GM21576 (cell line): ENCODE results near the gene MIS18BP1.
"Not testable (repeated sequence)": the region's sequence is repeated elsewhere in the genome, so short reads cannot be mapped to it uniquely, and the experiment has no call there.

Source experiments
- ATAC-seq: cut with Tn5 transposase; IDR thresholded peaks from one replicate; pipeline ENCODE4 v1.9.1; 2021; ENCODE audit warnings: mild to moderate bottlenecking, moderate library complexity; ENCODE audit not compliant: unreplicated experiment

Gene MIS18BP1

DNA sequence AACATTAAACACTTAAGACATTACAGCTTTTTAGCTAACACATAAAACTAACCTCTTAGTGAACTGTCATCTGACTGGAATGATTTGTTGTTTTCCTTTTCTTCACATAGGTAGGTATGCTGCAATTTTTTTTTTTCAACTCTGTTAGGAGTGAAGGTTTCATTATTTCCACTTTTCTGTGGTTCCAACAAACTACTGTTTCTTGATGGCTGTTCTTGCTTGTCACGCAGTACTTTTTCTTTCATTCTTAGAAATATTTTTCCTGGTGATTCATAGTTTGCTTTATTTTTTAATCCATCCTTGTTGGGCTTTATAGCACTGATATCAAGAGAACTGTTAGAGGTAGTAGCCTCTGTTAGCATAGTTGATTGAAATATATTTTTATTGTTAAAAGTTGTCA lies 6.3 kb downstream of the MIS18BP1 start:
- no peak for ATAC-seq

DNA sequence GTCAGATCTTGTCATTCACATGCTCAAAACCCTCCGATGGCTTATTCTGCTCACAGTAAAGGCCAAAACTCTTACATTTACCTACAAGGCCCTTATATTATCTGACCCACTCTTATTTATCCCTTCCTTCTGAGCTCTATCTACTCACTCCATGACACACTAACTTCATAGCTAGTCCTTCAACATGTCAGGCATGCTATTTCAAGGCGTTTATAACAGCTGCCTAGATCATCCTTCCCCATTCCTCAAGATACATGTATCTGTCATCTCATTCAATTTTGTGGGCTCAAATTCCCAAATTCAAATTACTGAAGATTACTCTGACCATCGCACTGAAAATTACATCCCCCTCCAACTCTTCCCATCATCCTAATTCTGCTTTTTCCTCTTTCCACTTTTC lies 6.9 kb downstream of the MIS18BP1 start:
- ATAC-seq = no peak

DNA sequence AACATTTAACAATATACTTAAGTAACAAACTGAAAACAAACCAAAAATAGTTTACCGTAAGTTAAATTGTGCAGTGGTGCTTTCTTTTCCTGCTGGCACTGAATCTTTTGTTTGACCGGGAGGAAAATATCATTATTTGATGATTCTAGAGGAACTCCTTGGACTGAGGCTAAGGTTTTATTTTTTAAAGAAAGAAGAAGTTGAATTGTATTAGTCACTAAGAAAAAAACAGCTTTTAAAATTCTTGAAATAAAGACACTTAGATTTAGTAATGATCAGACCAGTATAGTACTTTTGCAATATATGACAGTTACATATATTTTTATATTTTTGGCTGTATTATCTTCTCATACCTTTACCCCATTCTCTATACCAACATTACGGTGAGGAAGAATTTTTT lies 10.3 kb downstream of the MIS18BP1 start:
- no peak for ATAC-seq

GRCh38 chr14:45238988-45239387 lies 14.0 kb downstream of the MIS18BP1 start:
- no peak for ATAC-seq

DNA sequence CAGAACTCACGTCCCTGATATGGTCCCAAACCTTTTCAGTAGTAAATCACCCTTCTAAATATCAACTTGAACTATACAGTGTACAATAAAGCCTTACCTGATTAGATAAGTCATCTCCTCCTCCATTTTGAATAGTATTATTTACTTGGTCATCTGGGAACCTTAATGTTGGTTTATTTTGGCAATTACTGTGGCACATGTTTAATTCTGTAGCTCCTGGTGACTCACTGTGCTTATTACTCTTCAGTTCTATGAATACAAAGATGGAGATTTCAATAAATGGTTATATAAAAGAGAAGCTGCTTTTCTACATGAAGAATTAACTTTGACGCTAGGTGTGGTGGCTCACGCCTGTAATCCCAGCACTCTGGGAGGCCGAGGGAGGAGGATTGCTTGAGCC lies 25.4 kb downstream of the MIS18BP1 start:
- ATAC-seq = no peak

DNA sequence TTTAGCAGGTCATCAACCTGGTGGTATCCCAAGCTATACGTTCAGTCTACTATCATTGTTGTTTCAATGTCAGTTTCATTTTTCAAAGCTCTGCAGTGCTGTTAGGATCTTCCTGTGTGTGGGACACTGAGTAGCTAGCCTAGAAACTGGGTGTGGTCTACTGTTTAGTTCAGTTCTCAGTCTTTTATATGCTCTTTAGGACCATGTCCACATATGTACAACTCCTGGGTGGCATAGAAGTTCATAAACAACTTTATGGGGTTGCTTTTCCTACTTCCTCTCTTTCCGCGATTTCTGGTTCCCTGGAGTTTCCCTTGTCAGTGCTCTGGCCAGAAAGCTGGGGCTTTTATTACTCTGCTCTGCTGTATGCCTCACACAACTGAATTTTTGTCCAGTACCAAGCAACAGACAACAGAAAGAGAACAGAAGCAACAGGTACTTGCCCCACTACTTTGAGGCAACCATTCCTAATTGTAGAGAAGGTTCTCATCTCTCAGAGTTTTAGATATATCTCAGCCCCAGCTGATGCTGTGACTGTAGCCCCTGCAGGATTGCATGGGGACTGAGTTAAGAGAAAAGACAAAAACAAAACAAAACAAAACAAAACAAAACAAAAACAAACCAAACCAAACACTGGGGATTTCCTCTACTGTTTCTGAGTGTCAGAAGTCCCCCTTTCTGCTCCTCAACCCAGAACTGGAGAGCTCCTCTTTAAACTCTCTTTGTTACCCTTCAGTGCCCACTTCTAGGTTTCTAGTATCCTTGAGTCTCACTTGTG lies 30.3 kb downstream of the MIS18BP1 start:
- ATAC-seq = no peak

- not testable (repeated sequence) for ATAC-seq
These were observed 38.7 kb downstream of the MIS18BP1 start for GRCh38 chr14:45214341-45214740.

DNA sequence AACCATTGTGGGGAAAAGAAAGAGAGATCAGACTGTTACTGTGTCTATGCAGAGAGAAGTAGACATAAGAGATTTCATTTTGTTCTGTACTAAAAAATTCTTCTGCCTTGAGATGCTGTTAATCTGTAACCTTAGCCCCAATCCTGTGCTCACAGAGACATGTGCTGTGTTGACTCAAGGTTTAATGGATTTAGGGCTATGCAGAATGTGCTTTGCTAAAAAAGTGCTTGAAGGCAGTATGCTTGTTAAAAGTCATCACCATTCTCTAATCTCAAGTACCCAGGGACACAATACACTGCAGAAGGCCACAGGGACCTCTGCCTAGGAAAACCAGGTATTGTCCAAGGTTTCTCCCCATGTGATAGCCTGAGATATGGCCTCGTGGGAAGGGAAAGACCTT lies 39.3 kb downstream of the MIS18BP1 start:
- ATAC-seq = not testable (repeated sequence)

DNA sequence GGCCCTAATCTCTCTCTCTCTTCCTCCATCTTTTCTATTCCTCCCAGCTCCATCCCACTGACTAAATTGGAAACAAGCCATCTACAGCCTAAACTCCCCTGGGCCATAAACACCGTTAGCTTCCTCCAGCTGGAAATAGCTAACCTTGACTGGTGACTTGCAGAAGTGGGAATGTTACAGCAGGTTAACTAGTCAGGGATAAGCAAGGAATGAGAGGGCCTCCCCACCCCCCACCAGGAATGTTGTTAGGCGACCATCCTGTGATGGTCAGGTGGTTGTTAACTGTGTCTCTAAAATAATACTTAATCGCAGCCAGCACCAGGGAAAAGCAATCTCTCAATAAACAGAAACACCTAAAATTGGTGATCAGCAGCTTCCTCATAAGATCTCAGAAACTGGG lies 40.8 kb downstream of the MIS18BP1 start:
- ATAC-seq = no peak

- ATAC-seq = no peak
These were observed 41.7 kb downstream of the MIS18BP1 start for GRCh38 chr14:45211295-45211694.

- no peak for ATAC-seq
These were observed 42.8 kb downstream of the MIS18BP1 start for GRCh38 chr14:45210159-45210558.

DNA sequence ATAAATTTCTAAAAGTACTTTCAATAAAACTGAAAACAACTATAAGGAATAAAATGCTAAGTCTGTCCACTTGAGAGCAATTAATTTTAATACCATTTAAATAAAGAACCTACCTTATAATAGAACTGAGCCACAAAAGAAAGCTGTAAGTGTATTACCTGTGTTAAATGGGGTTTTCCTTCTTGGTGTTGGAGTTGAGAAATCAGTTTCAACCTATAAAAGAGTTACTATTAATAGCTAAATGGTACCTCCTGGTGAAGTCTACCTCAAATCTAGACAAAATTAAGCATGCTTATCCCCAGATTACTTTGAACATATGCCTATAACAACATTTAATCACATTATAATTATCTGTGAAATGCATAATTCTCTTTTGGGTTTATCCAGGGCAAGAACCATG lies 48.8 kb downstream of the MIS18BP1 start:
- no peak for ATAC-seq

DNA sequence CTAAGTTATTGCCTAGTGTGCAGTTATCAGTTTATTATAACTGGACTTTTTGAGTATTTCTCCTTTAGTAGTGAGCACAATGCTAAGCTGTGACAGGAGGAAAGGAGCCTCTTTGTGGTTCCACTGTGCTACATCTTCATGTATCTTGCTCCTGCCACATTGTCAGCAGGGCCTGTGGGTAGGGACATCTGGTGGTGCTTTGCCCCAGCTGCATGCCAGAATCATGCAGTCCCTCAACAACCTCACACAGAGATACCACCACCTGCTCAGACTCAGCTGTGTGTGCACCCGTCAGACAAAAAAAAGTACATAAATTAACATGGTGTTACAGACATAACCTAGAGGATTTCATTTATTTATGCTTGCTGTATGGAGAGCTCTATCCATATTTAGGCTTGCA lies 51.1 kb downstream of the MIS18BP1 start:
- ATAC-seq = peak; percentile 87

DNA sequence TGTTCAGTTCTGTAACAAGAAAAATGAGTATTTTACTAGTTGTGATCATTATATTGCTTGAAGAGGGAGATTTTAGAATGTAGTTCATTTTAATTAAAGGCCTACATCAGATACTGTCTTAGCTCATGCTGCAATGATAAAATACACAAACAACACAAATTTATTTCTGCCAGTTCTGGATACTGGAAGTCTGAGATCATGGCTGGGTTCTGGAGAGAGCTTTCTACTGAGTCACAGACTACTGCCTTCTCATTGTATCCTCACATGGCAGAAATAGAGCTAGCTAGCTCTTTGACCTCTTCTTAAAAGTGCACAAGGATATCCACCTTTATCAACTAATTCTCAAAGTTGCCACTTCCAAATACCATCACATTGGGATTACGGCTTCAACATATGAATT lies 53.8 kb downstream of the MIS18BP1 start:
- ATAC-seq = no peak

DNA sequence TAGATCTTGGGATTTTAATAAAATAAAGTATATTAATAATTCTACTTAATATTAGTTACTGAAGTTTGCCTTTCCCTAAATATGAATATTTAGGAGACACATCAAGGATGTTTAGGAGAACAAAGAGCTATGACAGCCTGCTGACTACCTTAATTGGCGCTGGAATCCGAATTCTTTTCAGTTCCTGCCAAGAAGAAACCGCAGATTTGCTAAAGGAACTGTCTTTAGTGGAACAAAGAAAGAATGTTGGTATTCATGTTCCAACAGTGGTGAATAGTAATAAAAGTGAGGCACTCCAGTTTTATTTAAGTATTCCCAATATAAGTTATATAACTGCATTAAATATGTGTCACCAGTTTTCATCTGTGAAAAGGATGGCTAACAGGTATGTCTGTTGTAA lies 54.5 kb downstream of the MIS18BP1 start:
- no peak for ATAC-seq

- no peak for ATAC-seq
These were observed 58.0 kb downstream of the MIS18BP1 start for GRCh38 chr14:45194964-45195363.

- ATAC-seq = no peak
These were observed 67.7 kb downstream of the MIS18BP1 start for GRCh38 chr14:45185100-45185814.

- ATAC-seq = no peak
These were observed 71.2 kb downstream of the MIS18BP1 start for GRCh38 chr14:45181806-45182205.

DNA sequence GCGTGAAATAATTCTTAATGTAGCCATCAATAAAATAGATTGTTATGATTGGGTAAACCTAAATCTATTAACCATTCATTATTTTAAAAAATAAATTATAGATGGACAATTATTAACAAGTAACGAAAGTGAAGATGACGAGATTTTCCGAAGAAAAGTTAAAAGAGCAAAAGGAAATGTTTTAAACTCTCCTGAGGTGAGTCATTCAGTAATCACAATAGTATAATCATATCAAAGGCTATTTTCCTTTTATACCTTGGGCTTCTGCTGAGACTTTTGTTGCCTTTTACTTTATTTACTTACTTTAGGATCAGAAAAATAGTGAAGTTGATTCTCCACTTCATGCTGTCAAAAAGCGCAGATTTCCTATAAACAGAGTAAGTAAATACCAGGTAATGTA lies 71.7 kb downstream of the MIS18BP1 start:
- no peak for ATAC-seq

GRCh38 chr14:45177076-45177475 lies 75.9 kb downstream of the MIS18BP1 start:
- no peak for ATAC-seq

GRCh38 chr14:45169906-45170305 lies 83.1 kb downstream of the MIS18BP1 start:
- no peak for ATAC-seq

- ATAC-seq = no peak
These were observed 96.9 kb downstream of the MIS18BP1 start for GRCh38 chr14:45156067-45156466.
